ENCODE results near the gene SHISA2. TPM values are rescaled to one million over a fixed set of nuclear protein-coding genes. Genes with fewer than 3 reads are reported as not detected.
A peak's percentile ranks its signal among the peaks of the same experiment; 100 is the strongest.
"Not testable (repeated sequence)": the region's sequence is repeated elsewhere in the genome, so short reads cannot be mapped to it uniquely, and the experiment has no call there.

SHISA2 gene
- total and polyA plus RNA-seq, 2 donors from 2014 or later = 3.4 to 3.7 TPM

GRCh38 chr13:26075498-26075897 is 23.7 kb upstream of the SHISA2 start:
- Histone ChIP-seq H3K9me3 (ENCODE audit: control insufficient read depth in 2 of 3, insufficient read depth in 1 of 3, low read length in 3 of 3) (no peaks in the 10 kb centered on the region), H3K27ac (ENCODE audit: low read depth in 2 of 2, low read length in 2 of 2) (no peak overlapping the region), H3K4me3 (ENCODE audit: low read length in 3 of 3) (no peak overlapping the region), H3K9ac (ENCODE audit: low read length in 3 of 3) (no peak overlapping the region), H3K36me3 (ENCODE audit: control insufficient read depth in 2 of 3, insufficient read depth in 3 of 3, low read length in 3 of 3) (no peaks in the 10 kb centered on the region), H3K27me3 (ENCODE audit: control insufficient read depth, insufficient read depth, low read length) (no peaks in the 10 kb centered on the region), H3K4me1 (ENCODE audit: control insufficient read depth in 2 of 3, insufficient read depth in 2 of 3, low read depth in 1 of 3, low read length in 3 of 3) (no peaks in the 10 kb centered on the region)
- intact Hi-C loops (cut with DNase I) = no loop called here
- no peak for TF ChIP-seq CTCF (IDR thresholded peaks at IDR 0.05; ENCODE audit: borderline replicate concordance, extremely low read depth, insufficient read depth)
- DNase-seq = peak in 1 of 5 donors; percentile 51
- FAIRE-seq = no peak

GRCh38 chr13:26074706-26075105 is 22.9 kb upstream of the SHISA2 start:
- Histone ChIP-seq H3K27ac (ENCODE audit: low read depth in 2 of 2, low read length in 2 of 2) (no peak overlapping the region), H3K27me3 (ENCODE audit: control insufficient read depth, insufficient read depth, low read length) (no peaks in the 10 kb centered on the region), H3K4me1 (ENCODE audit: control insufficient read depth in 2 of 3, insufficient read depth in 2 of 3, low read depth in 1 of 3, low read length in 3 of 3) (no peaks in the 10 kb centered on the region), H3K9ac (ENCODE audit: low read length in 3 of 3) (no peak overlapping the region), H3K9me3 (ENCODE audit: control insufficient read depth in 2 of 3, insufficient read depth in 1 of 3, low read length in 3 of 3) (no peaks in the 10 kb centered on the region), H3K4me3 (ENCODE audit: low read length in 3 of 3) (no peak overlapping the region), H3K36me3 (ENCODE audit: control insufficient read depth in 2 of 3, insufficient read depth in 3 of 3, low read length in 3 of 3) (no peaks in the 10 kb centered on the region)
- intact Hi-C loops (cut with DNase I) = no loop called here
- no peak for TF ChIP-seq CTCF (IDR thresholded peaks at IDR 0.05; ENCODE audit: borderline replicate concordance, extremely low read depth, insufficient read depth)
- peak in 3 of 5 donors; percentile 34 to 69 (median 57) for DNase-seq
- peak; percentile 3 for FAIRE-seq

- H3K27me3 ChIP-seq (ENCODE audit: control insufficient read depth, insufficient read depth, low read length); H3K4me3 ChIP-seq (ENCODE audit: low read length in 3 of 3); H3K36me3 ChIP-seq (ENCODE audit: control insufficient read depth in 2 of 3, insufficient read depth in 3 of 3, low read length in 3 of 3); intact Hi-C loops (cut with DNase I); DNase-seq; H3K9ac ChIP-seq (ENCODE audit: low read length in 3 of 3); H3K9me3 ChIP-seq (ENCODE audit: control insufficient read depth in 2 of 3, insufficient read depth in 1 of 3, low read length in 3 of 3); H3K27ac ChIP-seq (ENCODE audit: low read depth in 2 of 2, low read length in 2 of 2); H3K4me1 ChIP-seq (ENCODE audit: control insufficient read depth in 2 of 3, insufficient read depth in 2 of 3, low read depth in 1 of 3, low read length in 3 of 3): not testable (repeated sequence)
- FAIRE-seq = peak; percentile 98
These were observed 20.5 kb upstream of the SHISA2 start for GRCh38 chr13:26072335-26072734.

GRCh38 chr13:26071691-26072090 is 19.9 kb upstream of the SHISA2 start:
- no peaks in the 10 kb centered on the region for H3K27me3 ChIP-seq (ENCODE audit: control insufficient read depth, insufficient read depth, low read length)
- no peak overlapping the region for H3K4me3 ChIP-seq (ENCODE audit: low read length in 3 of 3)
- TF ChIP-seq CTCF (IDR thresholded peaks at IDR 0.05; ENCODE audit: borderline replicate concordance, extremely low read depth, insufficient read depth) = no peak
- H3K27ac ChIP-seq (ENCODE audit: low read depth in 2 of 2, low read length in 2 of 2) = no peak overlapping the region
- no peaks in the 10 kb centered on the region for H3K9me3 ChIP-seq (ENCODE audit: control insufficient read depth in 2 of 3, insufficient read depth in 1 of 3, low read length in 3 of 3)
- no peaks in the 10 kb centered on the region for H3K4me1 ChIP-seq (ENCODE audit: control insufficient read depth in 2 of 3, insufficient read depth in 2 of 3, low read depth in 1 of 3, low read length in 3 of 3)
- FAIRE-seq (no peak), DNase-seq (no peak)
- H3K36me3 ChIP-seq (ENCODE audit: control insufficient read depth in 2 of 3, insufficient read depth in 3 of 3, low read length in 3 of 3) = no peaks in the 10 kb centered on the region
- intact Hi-C loops (cut with DNase I) = no loop called here
- no peak overlapping the region for H3K9ac ChIP-seq (ENCODE audit: low read length in 3 of 3)

GRCh38 chr13:26069642-26070041 is 17.8 kb upstream of the SHISA2 start:
- H3K4me3 ChIP-seq (ENCODE audit: low read length in 3 of 3); DNase-seq; H3K27ac ChIP-seq (ENCODE audit: low read depth in 2 of 2, low read length in 2 of 2); H3K9me3 ChIP-seq (ENCODE audit: control insufficient read depth in 2 of 3, insufficient read depth in 1 of 3, low read length in 3 of 3); H3K27me3 ChIP-seq (ENCODE audit: control insufficient read depth, insufficient read depth, low read length); FAIRE-seq; intact Hi-C loops (cut with DNase I); H3K36me3 ChIP-seq (ENCODE audit: control insufficient read depth in 2 of 3, insufficient read depth in 3 of 3, low read length in 3 of 3); H3K4me1 ChIP-seq (ENCODE audit: control insufficient read depth in 2 of 3, insufficient read depth in 2 of 3, low read depth in 1 of 3, low read length in 3 of 3); H3K9ac ChIP-seq (ENCODE audit: low read length in 3 of 3): not testable (repeated sequence)

- H3K4me1 ChIP-seq (ENCODE audit: control insufficient read depth in 2 of 3, insufficient read depth in 2 of 3, low read depth in 1 of 3, low read length in 3 of 3); intact Hi-C loops (cut with DNase I); H3K9me3 ChIP-seq (ENCODE audit: control insufficient read depth in 2 of 3, insufficient read depth in 1 of 3, low read length in 3 of 3); H3K27ac ChIP-seq (ENCODE audit: low read depth in 2 of 2, low read length in 2 of 2); H3K27me3 ChIP-seq (ENCODE audit: control insufficient read depth, insufficient read depth, low read length); H3K4me3 ChIP-seq (ENCODE audit: low read length in 3 of 3); DNase-seq; FAIRE-seq; H3K9ac ChIP-seq (ENCODE audit: low read length in 3 of 3); H3K36me3 ChIP-seq (ENCODE audit: control insufficient read depth in 2 of 3, insufficient read depth in 3 of 3, low read length in 3 of 3): not testable (repeated sequence)
These were observed 16.6 kb upstream of the SHISA2 start for GRCh38 chr13:26068372-26068771.
